HG03460 (cell line): ENCODE data around the gene RTP5.
"Not testable (repeated sequence)": the region's sequence is repeated elsewhere in the genome, so short reads cannot be mapped to it uniquely, and the experiment has no call there.

Source experiments
- ATAC-seq: cut with Tn5 transposase; IDR thresholded peaks from one replicate; pipeline ENCODE4 v1.9.1; 2021; ENCODE audit not compliant: unreplicated experiment

RTP5 gene

DNA sequence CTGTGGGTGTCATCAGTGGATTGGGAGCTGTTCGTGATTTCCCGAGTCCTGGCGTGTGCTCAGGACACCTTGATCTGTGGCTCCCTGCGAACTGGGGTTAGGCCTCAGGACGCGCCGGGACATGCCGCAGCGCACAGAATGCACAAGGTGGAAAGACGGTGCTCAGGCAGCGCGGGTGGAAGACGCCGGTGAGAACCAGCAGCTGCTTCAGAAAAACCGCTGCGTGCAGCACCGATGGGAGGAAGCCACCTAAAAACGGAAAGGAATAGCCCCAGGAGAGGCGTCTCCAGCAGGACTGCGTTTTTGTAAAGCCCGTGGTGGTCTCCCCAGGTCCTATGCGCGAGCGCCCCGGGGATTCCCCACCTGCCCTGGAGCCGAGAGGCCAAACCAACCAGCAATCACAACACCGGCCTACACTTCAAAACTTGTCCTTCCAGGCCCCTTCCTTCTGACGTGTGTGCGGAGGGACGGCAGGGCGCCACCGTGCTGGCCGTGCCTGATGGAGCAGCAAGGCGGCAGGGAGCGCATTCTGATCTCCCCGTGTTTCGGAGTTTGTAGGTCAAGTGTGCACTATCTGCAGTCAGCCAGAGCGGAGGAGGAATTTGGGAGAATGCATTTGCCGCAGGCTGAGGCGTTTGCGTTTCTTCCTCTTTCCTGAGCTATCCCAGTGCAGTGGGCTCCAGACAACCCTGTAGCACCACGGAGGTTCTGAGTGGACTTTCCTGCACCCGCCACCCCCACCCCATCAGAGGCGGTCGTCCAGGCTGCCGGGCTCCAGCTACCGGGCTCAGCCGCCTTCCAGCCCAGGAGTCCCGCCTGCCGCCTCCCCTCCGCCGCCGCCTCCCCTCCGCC is 32.2 kb downstream of the RTP5 start:
- no peak for ATAC-seq

DNA sequence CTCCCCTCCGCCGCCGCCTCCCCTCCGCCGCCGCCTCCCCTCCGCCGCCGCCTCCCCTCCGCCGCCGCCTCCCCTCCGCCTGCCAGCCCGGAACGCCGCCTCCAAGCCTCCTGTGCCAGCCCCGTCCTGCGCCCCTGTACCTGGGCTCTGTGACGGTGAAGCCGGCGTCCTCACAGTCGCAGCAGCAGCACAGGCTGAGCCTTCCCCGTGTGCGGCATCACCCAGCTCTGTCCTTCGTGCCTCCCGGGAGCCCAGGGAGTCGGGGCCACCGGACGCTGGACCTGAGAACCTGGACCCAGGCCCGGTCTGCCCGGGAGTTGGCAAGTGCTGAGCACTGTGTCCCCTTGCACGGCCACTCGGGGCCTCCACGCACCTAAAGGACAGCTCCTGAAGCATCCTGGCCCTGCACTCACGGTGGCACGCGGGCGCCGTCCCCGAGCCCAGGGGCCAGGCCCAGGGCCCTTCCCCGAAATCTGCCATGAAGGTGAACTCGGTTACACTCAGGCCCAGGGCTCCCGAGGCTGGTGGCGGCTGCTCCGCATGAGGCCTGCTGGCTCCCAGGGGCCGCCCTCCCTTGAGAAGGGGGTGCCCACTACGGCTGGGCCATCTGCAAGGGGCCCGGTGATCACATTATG is 32.9 kb downstream of the RTP5 start:
- ATAC-seq: no peak

DNA sequence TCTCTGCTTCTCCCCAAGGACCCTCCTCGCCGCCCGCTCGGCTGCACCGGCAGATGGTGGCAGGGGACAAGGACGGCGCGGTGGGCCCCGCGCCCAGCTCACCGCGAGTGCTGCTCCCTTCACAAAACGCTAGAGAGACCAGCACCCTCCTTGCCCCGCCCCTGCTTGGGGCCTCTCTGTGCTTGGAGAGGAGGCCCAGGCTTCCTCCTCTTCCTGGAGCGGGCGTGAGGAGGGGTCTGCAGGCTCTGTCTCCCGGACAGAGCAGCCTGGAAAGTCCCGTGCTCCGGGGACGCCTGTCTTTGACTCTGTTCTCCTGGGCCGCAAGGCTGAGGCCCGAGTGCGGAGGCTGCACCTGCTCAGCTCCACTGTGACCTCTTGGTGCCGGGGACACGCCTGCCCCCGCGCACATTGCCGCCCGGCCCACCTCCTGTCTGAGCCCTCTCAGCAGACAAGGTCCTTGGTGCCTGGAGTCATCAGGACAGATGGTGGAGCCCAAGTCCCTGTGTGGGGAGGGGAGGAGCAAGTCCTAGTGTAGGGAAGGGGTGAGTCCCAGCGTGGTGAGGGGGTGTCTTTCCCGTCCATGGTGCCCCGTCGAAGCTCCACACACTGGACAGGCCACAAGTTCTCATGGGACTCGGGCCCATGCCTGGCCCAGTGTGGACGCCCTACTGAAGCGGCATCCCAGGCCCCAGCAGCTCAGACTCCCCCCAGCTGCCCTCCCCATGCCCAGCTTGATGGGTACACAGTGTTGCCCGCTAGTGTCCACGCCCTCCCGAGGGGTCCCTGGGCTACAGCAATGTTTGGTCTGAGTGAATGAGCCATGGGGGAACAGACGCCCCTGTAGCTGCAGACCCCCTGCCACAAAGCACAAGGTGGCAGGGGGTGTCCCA is 33.8 kb downstream of the RTP5 start:
- no peak for ATAC-seq

- no peak for ATAC-seq
These were observed 34.6 kb downstream of the RTP5 start for GRCh38 chr2:241904011-241904718.

DNA sequence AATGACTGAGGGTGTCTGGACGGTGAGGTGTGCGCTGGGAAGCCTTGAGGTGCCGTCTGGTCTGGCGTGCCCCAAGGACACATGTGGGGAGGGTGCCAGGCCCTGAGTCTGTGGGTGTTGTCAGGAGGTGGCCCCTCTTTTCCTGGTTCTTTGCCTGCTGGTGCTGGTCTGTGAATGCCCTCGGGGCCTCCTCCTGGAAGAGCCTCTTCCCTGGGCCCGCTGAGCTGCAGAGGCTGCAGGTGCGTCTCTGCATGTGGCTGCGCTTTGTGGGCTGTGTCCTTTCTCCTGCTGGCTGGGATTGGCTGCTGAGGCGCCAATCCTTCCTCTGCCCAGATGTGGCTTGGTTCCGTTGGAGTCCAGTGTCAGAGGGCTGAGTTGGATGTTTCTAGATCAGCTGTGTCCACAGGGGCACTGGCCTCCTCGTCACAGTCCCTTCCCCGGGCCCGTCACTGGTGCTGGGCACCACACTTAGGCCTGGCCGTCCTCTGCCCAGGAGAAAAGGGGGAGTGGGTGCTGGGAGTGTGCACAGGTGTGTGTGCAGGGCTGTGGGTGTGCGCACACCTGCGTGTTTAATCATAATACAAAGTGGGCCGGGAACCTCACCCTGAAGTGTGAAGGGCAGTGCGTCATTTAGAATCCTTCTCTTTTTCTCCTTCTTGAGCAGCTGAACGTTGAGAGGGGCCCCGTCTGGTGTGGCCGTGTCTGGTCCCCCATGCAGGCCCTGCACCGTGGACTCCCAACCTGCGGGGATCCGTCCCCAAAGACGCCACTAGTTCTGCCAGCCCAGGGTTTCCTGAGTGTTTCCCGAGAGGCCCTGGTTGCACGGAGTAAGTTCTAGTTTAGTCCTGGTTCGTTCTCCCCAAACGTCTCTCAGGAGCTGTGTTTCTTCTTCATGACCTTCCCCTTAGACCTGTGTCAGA is 35.5 kb downstream of the RTP5 start:
- ATAC-seq: no peak

- ATAC-seq: no peak
These were observed 36.3 kb downstream of the RTP5 start for GRCh38 chr2:241905716-241906377.

DNA sequence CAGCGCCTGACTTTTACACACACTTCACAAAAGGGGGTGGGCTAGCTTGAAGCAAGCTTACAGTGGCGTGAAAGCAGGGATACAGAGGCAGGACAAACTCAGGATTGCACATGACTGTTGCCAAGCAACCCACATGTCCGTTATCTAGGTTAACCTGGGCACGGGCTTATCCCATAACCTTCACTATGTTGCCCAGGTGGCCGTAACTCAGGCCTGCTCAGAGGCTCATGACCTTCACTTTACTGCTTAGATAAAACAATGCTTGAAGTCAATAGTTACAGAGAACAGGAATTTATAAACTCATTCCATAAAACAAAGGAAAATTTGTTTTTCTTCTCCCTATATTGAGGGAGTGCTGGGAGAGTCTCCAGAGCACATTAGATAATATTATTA is 36.8 kb downstream of the RTP5 start:
- not testable (repeated sequence) for ATAC-seq

DNA sequence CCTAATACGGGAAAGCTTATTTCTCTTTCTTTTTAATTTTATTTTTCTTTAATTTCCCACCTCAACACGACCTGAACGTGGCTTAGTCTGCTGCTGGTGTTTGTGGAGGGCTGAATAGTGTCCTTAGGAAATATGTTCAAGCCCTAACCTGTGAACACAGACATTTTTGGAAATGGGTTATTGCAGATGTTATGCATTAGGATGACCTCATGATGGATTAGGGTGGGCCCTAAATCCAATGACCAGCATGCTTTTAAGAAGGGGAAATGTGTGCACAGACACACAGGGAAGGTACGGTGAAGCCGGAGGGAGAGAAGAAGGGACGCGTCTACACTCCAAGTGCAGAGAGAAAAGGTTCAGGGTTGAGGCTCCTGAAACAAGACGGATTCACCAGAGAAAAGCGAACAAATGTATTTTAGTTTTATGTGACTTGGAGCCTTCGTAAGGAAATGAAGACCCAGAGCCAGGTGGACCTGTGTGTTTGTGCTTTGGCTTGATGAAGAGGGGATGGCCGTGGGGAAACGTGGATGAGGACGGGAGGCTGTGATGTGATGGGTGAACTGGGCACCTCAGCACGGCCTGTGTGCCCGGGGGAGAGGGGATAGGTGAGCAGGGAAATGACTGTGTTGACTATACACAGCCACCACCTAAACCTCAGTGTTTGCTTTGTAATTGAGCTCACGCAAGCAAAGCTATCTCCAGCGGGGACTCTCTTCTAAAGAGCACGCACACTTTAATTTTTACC is 37.5 kb downstream of the RTP5 start:
- no peak for ATAC-seq

GRCh38 chr2:241907831-241908230 is 38.3 kb downstream of the RTP5 start:
- not testable (repeated sequence) for ATAC-seq

DNA sequence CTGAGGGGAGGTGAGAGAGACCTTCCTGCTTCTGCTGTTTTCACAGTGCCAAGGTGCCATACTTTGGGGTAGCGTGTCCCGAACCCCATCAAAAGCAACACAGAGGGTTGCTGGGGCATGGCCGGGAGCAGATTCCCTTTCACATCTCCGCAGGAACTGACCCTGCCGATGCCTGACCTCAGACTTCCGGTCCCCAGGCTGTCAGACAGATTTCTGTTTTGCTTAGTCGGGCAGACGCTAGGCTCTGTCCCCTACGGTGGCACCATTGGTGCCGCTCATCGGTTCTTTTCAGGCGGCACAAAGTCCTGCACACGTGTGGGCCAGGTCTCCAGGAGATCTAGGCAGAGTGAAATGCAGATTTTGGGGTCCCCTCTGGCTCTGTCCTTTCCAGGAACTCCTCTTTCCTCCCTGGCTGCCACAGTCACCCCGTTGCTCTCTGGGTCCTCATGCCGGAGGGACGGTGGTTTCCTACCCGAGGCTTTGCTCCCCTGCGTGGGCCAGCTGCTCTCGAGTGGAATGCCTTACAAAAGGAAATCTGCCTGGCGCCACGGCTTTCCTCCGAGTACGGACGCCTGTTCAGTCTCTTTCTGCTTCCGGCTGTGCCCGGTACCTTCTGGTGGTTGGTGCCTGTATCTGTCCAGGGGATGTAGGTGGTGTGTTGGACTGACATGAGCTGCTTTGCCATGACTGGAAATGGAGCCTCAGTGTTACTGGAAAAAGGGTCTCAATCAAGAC is 39.3 kb downstream of the RTP5 start:
- no peak for ATAC-seq

DNA sequence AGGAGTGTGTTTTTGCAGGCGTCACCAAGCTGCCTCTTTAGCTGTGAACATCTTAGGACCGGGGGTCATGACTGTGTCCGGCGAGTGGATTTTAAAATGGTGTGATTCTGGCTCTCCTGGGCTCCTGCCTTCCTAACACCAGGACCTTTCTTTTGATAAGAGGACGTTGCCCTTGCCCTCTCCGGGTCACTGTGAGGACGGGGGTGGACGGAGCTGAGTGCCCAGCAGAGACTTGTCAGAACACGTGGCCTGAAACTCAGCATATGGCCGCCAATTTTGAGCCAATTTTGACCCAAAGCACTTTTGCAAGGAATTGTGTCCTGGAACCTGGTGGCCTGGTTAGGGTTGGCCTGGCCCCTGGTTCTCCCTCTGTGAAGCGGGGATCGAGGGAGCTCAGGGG is 40.2 kb downstream of the RTP5 start:
- ATAC-seq: no peak

GRCh38 chr2:241910604-241911520 is 41.3 kb downstream of the RTP5 start:
- ATAC-seq: no peak

GRCh38 chr2:241911551-241911950 is 42.0 kb downstream of the RTP5 start:
- no peak for ATAC-seq

DNA sequence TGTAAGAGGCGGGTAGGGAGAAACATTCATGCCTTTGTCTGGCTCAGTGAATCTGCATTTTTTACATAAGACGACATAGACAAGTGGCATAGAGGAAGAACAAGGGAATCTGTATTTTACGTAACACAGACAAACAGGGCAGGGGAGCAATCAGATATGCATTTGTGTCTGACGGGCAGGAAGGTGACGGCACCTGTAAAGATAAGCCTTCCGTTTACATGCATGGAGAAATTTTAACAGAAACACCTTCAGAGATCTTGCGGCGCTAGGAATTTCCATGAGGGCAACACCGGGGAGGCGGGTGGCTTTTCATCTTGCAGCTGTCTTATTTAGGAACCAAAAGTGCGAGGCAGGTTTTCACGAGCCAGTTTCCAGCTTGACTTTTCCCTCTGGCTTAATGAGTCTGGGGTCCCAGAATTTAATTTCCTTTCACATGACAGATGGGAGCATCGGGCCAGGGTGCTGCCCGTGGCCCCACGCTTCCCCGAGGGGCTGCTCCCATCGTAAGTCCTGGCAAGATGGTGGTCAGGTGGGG is 42.6 kb downstream of the RTP5 start:
- no peak for ATAC-seq

DNA sequence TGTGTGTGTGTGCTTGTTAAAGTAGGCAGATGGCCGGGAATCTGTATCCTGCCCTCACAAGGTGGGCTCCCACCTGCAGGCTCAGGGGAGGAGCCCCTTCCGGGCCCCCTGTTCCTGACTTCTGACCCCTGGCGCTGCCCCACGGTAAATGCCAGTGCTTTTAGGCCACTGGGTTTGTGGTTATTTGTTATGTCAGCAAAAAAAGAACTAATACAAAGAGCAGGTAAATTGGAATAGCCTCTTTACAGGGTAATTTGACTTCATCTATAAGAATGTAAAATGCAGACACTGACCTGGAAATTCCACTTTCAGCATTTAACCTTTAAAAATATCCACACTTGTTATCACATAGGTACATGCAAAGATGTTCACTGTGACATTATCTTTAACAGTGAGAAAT is 44.2 kb downstream of the RTP5 start:
- no peak for ATAC-seq

GRCh38 chr2:241914542-241914941 is 45.0 kb downstream of the RTP5 start:
- ATAC-seq: no peak

GRCh38 chr2:241921631-241922030 is 52.1 kb downstream of the RTP5 start:
- ATAC-seq: not testable (repeated sequence)
